ENCODE measurements around the gene ACAT1.

GRCh38 chr11:108147150-108147549 lies 25.8 kb downstream of the ACAT1 start:
- TF ChIP-seq CTCF (IDR thresholded peaks at IDR 0.05), result no peak
- no peak for TF ChIP-seq POLR2A (IDR thresholded peaks at IDR 0.05)

Data from esophagus squamous epithelium (tissue), 4 donors.